Lower lobe of right lung (tissue), 2 donors: ENCODE results near the gene ETV3. TPM values are rescaled to one million over a fixed set of nuclear protein-coding genes. Genes with fewer than 3 reads are reported as not detected.
A peak's percentile ranks its signal among the peaks of the same experiment; 100 is the strongest.

ENCODE experiments used
- ATAC-seq, 2 donors: fragments of 200-7000 bp; cut with Tn5 transposase; one replicate each; pipeline ENCODE4 v1.9.1; 2020 to 2022; ENCODE audit warnings: mild to moderate bottlenecking in 2 of 2, moderate library complexity in 2 of 2
- DNase-seq: peaks from one replicate; pipeline ENCODE4 v3.0.0-alpha.2; 2020
- H3K27ac ChIP-seq: fragments of 200-600 bp; one replicate; pipeline ENCODE4 v1.8.0; 2022
- H3K27me3 ChIP-seq: fragments of 200-600 bp; one replicate; pipeline ENCODE4 v1.8.0; 2022; ENCODE audit warnings: low read depth
- H3K36me3 ChIP-seq: fragments of 200-600 bp; one replicate; pipeline ENCODE4 v1.8.0; 2022; ENCODE audit warnings: mild to moderate bottlenecking
- H3K4me1 ChIP-seq: fragments of 200-600 bp; one replicate; pipeline ENCODE4 v1.8.0; 2022
- H3K4me3 ChIP-seq: fragments of 200-600 bp; one replicate; pipeline ENCODE4 v1.8.0; 2022; ENCODE audit warnings: mild to moderate bottlenecking
- H3K9me3 ChIP-seq: fragments of 200-600 bp; one replicate; pipeline ENCODE4 v1.8.0; 2022
- CTCF ChIP-seq: fragments of 200-600 bp; IDR thresholded peaks from one replicate; pipeline ENCODE4 v1.8.0; 2022; ENCODE audit warnings: antibody characterized with exemption, mild to moderate bottlenecking
- intact Hi-C: fragments of 100-400 bp; cut with DNase I; formaldehyde crosslinking; loops from one replicate; pipeline ENCODE4 v1.11.0; 2022
- total RNA-seq: library from RNA; stranded (reverse); fragmentation: NEBNext Ultra II Directional; extraction: Animal tissue kit (Norgen Biotek cat#: 25700); gene quantifications from one replicate; pipeline ENCODE4 v1.2.1, GENCODE V29; 2021
- donor health status: DM: no; HTN: yes; CAD: no; lungs with severe emphysema.

ETV3 gene
- total RNA-seq, 1 donor from 2014 or later, result 29.5 TPM

GRCh38 chr1:157095091-157095490 lies 43.1 kb downstream of the ETV3 start:
- ATAC-seq, result no peak
- H3K36me3 ChIP-seq, result no peaks in the 10 kb centered on the region
- no peak overlapping the region for H3K4me3 ChIP-seq
- no peaks in the 10 kb centered on the region for H3K9me3 ChIP-seq
- no peaks in the 10 kb centered on the region for H3K4me1 ChIP-seq
- no peaks in the 10 kb centered on the region for H3K27me3 ChIP-seq
- intact Hi-C loops, result no loop called here
- TF ChIP-seq CTCF, result no peak
- no peak overlapping the region for H3K27ac ChIP-seq
- no peak for DNase-seq

- ATAC-seq (peak in 1 of 2 donors; percentile 21), DNase-seq (no peak)
- Histone ChIP-seq H3K27me3 (no peaks in the 10 kb centered on the region), H3K9me3 (no peaks in the 10 kb centered on the region), H3K4me3 (no peak overlapping the region), H3K36me3 (no peaks in the 10 kb centered on the region), H3K27ac (no peak overlapping the region), H3K4me1 (no peaks in the 10 kb centered on the region)
- intact Hi-C loops, result no loop called here
- TF ChIP-seq CTCF, result no peak
Observed at GRCh38 chr1:157092831-157093230, 45.4 kb downstream of the ETV3 start.

- intact Hi-C loops, result no loop called here
- H3K36me3 ChIP-seq, result no peaks in the 10 kb centered on the region
- no peaks in the 10 kb centered on the region for H3K9me3 ChIP-seq
- DNase-seq (no peak), ATAC-seq (no peak)
- no peaks in the 10 kb centered on the region for H3K27me3 ChIP-seq
- H3K4me3 ChIP-seq, result no peak overlapping the region
- no peaks in the 10 kb centered on the region for H3K4me1 ChIP-seq
- no peak overlapping the region for H3K27ac ChIP-seq
- TF ChIP-seq CTCF, result no peak
Observed at GRCh38 chr1:157091668-157092273, 46.4 kb downstream of the ETV3 start.

GRCh38 chr1:157091186-157091585 lies 47.0 kb downstream of the ETV3 start:
- DNase-seq, result no peak
- Histone ChIP-seq H3K36me3 (no peaks in the 10 kb centered on the region), H3K4me3 (no peak overlapping the region), H3K27me3 (no peaks in the 10 kb centered on the region), H3K9me3 (no peaks in the 10 kb centered on the region), H3K27ac (no peak overlapping the region), H3K4me1 (no peaks in the 10 kb centered on the region)
- intact Hi-C loops, result no loop called here
- ATAC-seq, result no peak
- no peak for TF ChIP-seq CTCF

- no peak for ATAC-seq
- Histone ChIP-seq H3K36me3 (no peaks in the 10 kb centered on the region), H3K9me3 (no peaks in the 10 kb centered on the region), H3K27me3 (no peaks in the 10 kb centered on the region), H3K4me1 (no peaks in the 10 kb centered on the region), H3K4me3 (no peak overlapping the region), H3K27ac (no peak overlapping the region)
- no peak for DNase-seq
- intact Hi-C loops, result no loop called here
- TF ChIP-seq CTCF, result no peak
Observed at GRCh38 chr1:157090771-157091170, 47.4 kb downstream of the ETV3 start.
